HG02970 (cell line): ENCODE measurements around the gene NUAK1.
"Not testable (repeated sequence)": the region's sequence is repeated elsewhere in the genome, so short reads cannot be mapped to it uniquely, and the experiment has no call there.

Experiments
- ATAC-seq: cut with Tn5 transposase; IDR thresholded peaks from one replicate; pipeline ENCODE4 v1.9.1; 2021; ENCODE audit warnings: mild to moderate bottlenecking, moderate library complexity, moderate number of reproducible peaks; ENCODE audit not compliant: unreplicated experiment, low FRiP score

Gene NUAK1

GRCh38 chr12:106149096-106149784, 10.5 kb upstream of the NUAK1 start:
- ATAC-seq, result no peak

- ATAC-seq, result no peak
Measured at GRCh38 chr12:106147956-106148355, 9.2 kb upstream of the NUAK1 start.

- no peak for ATAC-seq
Measured at GRCh38 chr12:106146987-106147386, 8.2 kb upstream of the NUAK1 start.

- no peak for ATAC-seq
Measured at GRCh38 chr12:106145539-106146447, 7.0 kb upstream of the NUAK1 start.

- no peak for ATAC-seq
Measured at GRCh38 chr12:106144847-106145246, 6.1 kb upstream of the NUAK1 start.

- ATAC-seq, result no peak
Measured at GRCh38 chr12:106142591-106143261, 4.0 kb upstream of the NUAK1 start.

- ATAC-seq, result not testable (repeated sequence)
Measured at GRCh38 chr12:106141920-106142319, 3.2 kb upstream of the NUAK1 start.

GRCh38 chr12:106141452-106141851, 2.7 kb upstream of the NUAK1 start:
- no peak for ATAC-seq

GRCh38 chr12:106141003-106141402, 2.2 kb upstream of the NUAK1 start:
- no peak for ATAC-seq

- no peak for ATAC-seq
Measured at GRCh38 chr12:106140223-106140986, 1.7 kb upstream of the NUAK1 start.

- ATAC-seq, result no peak
Measured at GRCh38 chr12:106139422-106140171, 843 bp upstream of the NUAK1 start.

GRCh38 chr12:106138357-106138632, 459 bp downstream of the NUAK1 start:
- no peak for ATAC-seq

GRCh38 chr12:106137530-106138356, 1.0 kb downstream of the NUAK1 start:
- ATAC-seq, result no peak

GRCh38 chr12:106136263-106136662, 2.5 kb downstream of the NUAK1 start:
- ATAC-seq, result no peak

- no peak for ATAC-seq
Measured at GRCh38 chr12:106135781-106136180, 3.0 kb downstream of the NUAK1 start.

- no peak for ATAC-seq
Measured at GRCh38 chr12:106135075-106135474, 3.7 kb downstream of the NUAK1 start.

GRCh38 chr12:106134294-106134949, 4.3 kb downstream of the NUAK1 start:
- ATAC-seq, result no peak
